Neural cell (in vitro differentiated cells): ENCODE data around the gene HOXA7. TPM values are rescaled to one million over a fixed set of nuclear protein-coding genes. Genes with fewer than 3 reads are reported as not detected.

Experiments used
- H2AFZ ChIP-seq: fragments of 200-600, 300-800 bp; sonication (generic), shearing (Covaris generic); 2 replicates; pipeline ENCODE4 v1.6.0; 2014; ENCODE audit warnings: low read depth, mild to moderate bottlenecking, antibody characterized with exemption, low read length, moderate library complexity
- H3F3A ChIP-seq: fragments of 200-600 bp; shearing (Covaris generic); 2 replicates; pipeline ENCODE4 v1.6.1; 2016; ENCODE audit warnings: mild to moderate bottlenecking, moderate library complexity, mixed read lengths, antibody characterized with exemption, low read length; ENCODE audit not compliant: insufficient read depth, poor library complexity, severe bottlenecking
- H3K27ac ChIP-seq: fragments of 200-600, 300-800 bp; sonication (generic), shearing (Covaris generic); 2 replicates; pipeline ENCODE4 v1.5.1; 2014; ENCODE audit warnings: mild to moderate bottlenecking, low read length, moderate library complexity
- H3K27me3 ChIP-seq: fragments of 300-800, 200-600 bp; sonication (generic), shearing (Covaris generic); 2 replicates; pipeline ENCODE4 v1.6.0; 2014; ENCODE audit warnings: mild to moderate bottlenecking, low read depth, low read length, moderate library complexity; ENCODE audit not compliant: insufficient read depth
- H3K36me3 ChIP-seq: fragments of 300-800, 200-600 bp; sonication (generic), shearing (Covaris generic); 2 replicates; pipeline ENCODE4 v1.5.1; 2014; ENCODE audit warnings: mild to moderate bottlenecking, antibody characterized with exemption, low read length, moderate library complexity; ENCODE audit not compliant: insufficient read depth
- H3K4me2 ChIP-seq: fragments of 300-800, 200-600 bp; sonication (generic), shearing (Covaris generic); 2 replicates; pipeline ENCODE4 v1.6.0; 2014; ENCODE audit warnings: mild to moderate bottlenecking, low read length
- H3K4me3 ChIP-seq: fragments of 300-800, 200-600 bp; sonication (generic), shearing (Covaris generic); 2 replicates; pipeline ENCODE4 v1.5.1; 2014; ENCODE audit warnings: mild to moderate bottlenecking, low read length, moderate library complexity
- H3K79me2 ChIP-seq: fragments of 200-600 bp; shearing (Covaris generic); replicated peaks from 2 replicates; pipeline ENCODE4 v1.6.0; 2014; ENCODE audit warnings: mild to moderate bottlenecking, low read length, moderate library complexity; ENCODE audit not compliant: insufficient read depth
- H3K9ac ChIP-seq: fragments of 300-800, 200-600 bp; sonication (generic), shearing (Covaris generic); 2 replicates; pipeline ENCODE4 v1.6.1; 2016; ENCODE audit warnings: mild to moderate bottlenecking, low read length, mixed read lengths
- H3K9me2 ChIP-seq: fragments of 200-600 bp; shearing (Covaris generic); 2 replicates; pipeline ENCODE4 v1.6.1; 2016; ENCODE audit warnings: mild to moderate bottlenecking, low read length, mixed read lengths; ENCODE audit not compliant: insufficient read depth
- H3K9me3 ChIP-seq: fragments of 200-600, 300-800 bp; sonication (generic), shearing (Covaris generic); 2 replicates; pipeline ENCODE4 v1.6.1; 2016; ENCODE audit warnings: mild to moderate bottlenecking, mixed run types, low read length, moderate library complexity, mixed read lengths
- H4K20me1 ChIP-seq: fragments of 200-600 bp; shearing (Covaris generic); 2 replicates; pipeline ENCODE4 v1.6.1; 2016; ENCODE audit warnings: mild to moderate bottlenecking, mixed run types; ENCODE audit not compliant: insufficient read depth
- EP300 ChIP-seq: fragments of 450-650 bp; conservative IDR thresholded peaks from 2 replicates; pipeline ENCODE4 v1.6.1; 2014; ENCODE audit warnings: antibody characterized with exemption, mild to moderate bottlenecking, moderate library complexity; ENCODE audit not compliant: poor library complexity, severe bottlenecking
- EZH2 ChIP-seq: fragments of 200-600, 300-800 bp; shearing (Covaris generic), sonication (generic); IDR thresholded peaks from 2 replicates; pipeline ENCODE4 v1.6.1; 2014; ENCODE audit warnings: antibody characterized with exemption, low read length, borderline replicate concordance, mild to moderate bottlenecking; ENCODE audit not compliant: insufficient read depth, poor library complexity, severe bottlenecking
- MXI1 ChIP-seq: fragments of 450-650 bp; conservative IDR thresholded peaks from 2 replicates; pipeline ENCODE4 v1.6.1; 2014; ENCODE audit warnings: antibody characterized with exemption, mild to moderate bottlenecking; ENCODE audit not compliant: poor library complexity, severe bottlenecking
- POLR2AphosphoS5 ChIP-seq: IDR thresholded peaks from 2 replicates; pipeline ENCODE4 v1.6.1; 2012
- RAD21 ChIP-seq: fragments of 450-650 bp; conservative IDR thresholded peaks from 2 replicates; pipeline ENCODE4 v1.6.1; 2014; ENCODE audit warnings: antibody characterized with exemption, mild to moderate bottlenecking, moderate library complexity
- SMC3 ChIP-seq: fragments of 450-650 bp; conservative IDR thresholded peaks from 2 replicates; pipeline ENCODE4 v1.6.1; 2014; ENCODE audit warnings: antibody characterized with exemption, mild to moderate bottlenecking, moderate library complexity; ENCODE audit not compliant: poor library complexity
- TAF1 ChIP-seq: IDR thresholded peaks from 2 replicates; pipeline ENCODE4 v1.6.1; 2012; ENCODE audit warnings: low read depth
- polyA plus RNA-seq: library from polyadenylated mRNA; depleted of rRNA; stranded (reverse); fragments of >200 nt; gene quantifications from 2 replicates; pipeline ENCODE4 v1.2.3, GENCODE V29; 2014
- TF ChIP-seq, protein P1 (sequence below): fragments of 450-650 bp; IDR thresholded peaks from 2 replicates; pipeline ENCODE4 v1.5.1; 2014; ENCODE audit warnings: antibody characterized with exemption, mild to moderate bottlenecking, moderate library complexity; ENCODE audit not compliant: poor library complexity, severe bottlenecking
- TF ChIP-seq, protein P2 (sequence below): IDR thresholded peaks from 2 replicates; pipeline ENCODE4 v1.6.1; 2012; ENCODE audit warnings: borderline replicate concordance

HOXA7 gene
- polyA plus RNA-seq, 1 donor from 2014 or later, result not detected

DNA sequence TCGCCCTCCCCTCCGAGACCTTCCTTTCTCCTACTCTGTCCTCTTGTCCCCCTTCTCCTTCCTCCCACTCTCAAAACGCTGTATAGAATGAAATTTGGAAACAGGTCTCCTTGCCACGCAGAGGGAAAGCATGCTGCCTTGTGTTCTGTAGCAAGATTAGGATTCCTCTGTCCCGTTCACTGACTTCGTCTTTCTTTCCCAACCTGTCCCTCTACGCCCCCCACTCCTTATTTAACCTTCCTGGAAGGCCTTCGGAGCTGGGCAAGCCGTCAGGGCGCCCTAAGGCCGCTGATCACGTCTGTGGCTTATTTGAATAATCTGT is 7.5 kb upstream of the HOXA7 start:
- Histone ChIP-seq H3K4me3 (no peak overlapping the region), H3K27me3 (peaks cover 99% of the 10 kb centered on the region), H3K79me2 (no peaks in the 10 kb centered on the region), H3K9ac (no peak overlapping the region), H3F3A (no peaks in the 10 kb centered on the region), H3K4me2 (no peak overlapping the region), H3K36me3 (no peaks in the 10 kb centered on the region), H2AFZ (no peak overlapping the region), H3K9me3 (peaks cover 22% of the 10 kb centered on the region), H4K20me1 (no peaks in the 10 kb centered on the region), H3K27ac (no peak overlapping the region), H3K9me2 (no peaks in the 10 kb centered on the region)
- TF ChIP-seq SMC3 (no peak), RAD21 (no peak), TAF1 (no peak), MXI1 (no peak), POLR2AphosphoS5 (no peak), EZH2 (no peak), EP300 (no peak)
- TF ChIP-seq, protein P1, sequence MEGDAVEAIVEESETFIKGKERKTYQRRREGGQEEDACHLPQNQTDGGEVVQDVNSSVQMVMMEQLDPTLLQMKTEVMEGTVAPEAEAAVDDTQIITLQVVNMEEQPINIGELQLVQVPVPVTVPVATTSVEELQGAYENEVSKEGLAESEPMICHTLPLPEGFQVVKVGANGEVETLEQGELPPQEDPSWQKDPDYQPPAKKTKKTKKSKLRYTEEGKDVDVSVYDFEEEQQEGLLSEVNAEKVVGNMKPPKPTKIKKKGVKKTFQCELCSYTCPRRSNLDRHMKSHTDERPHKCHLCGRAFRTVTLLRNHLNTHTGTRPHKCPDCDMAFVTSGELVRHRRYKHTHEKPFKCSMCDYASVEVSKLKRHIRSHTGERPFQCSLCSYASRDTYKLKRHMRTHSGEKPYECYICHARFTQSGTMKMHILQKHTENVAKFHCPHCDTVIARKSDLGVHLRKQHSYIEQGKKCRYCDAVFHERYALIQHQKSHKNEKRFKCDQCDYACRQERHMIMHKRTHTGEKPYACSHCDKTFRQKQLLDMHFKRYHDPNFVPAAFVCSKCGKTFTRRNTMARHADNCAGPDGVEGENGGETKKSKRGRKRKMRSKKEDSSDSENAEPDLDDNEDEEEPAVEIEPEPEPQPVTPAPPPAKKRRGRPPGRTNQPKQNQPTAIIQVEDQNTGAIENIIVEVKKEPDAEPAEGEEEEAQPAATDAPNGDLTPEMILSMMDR, result no peak
- TF ChIP-seq, protein P2, sequence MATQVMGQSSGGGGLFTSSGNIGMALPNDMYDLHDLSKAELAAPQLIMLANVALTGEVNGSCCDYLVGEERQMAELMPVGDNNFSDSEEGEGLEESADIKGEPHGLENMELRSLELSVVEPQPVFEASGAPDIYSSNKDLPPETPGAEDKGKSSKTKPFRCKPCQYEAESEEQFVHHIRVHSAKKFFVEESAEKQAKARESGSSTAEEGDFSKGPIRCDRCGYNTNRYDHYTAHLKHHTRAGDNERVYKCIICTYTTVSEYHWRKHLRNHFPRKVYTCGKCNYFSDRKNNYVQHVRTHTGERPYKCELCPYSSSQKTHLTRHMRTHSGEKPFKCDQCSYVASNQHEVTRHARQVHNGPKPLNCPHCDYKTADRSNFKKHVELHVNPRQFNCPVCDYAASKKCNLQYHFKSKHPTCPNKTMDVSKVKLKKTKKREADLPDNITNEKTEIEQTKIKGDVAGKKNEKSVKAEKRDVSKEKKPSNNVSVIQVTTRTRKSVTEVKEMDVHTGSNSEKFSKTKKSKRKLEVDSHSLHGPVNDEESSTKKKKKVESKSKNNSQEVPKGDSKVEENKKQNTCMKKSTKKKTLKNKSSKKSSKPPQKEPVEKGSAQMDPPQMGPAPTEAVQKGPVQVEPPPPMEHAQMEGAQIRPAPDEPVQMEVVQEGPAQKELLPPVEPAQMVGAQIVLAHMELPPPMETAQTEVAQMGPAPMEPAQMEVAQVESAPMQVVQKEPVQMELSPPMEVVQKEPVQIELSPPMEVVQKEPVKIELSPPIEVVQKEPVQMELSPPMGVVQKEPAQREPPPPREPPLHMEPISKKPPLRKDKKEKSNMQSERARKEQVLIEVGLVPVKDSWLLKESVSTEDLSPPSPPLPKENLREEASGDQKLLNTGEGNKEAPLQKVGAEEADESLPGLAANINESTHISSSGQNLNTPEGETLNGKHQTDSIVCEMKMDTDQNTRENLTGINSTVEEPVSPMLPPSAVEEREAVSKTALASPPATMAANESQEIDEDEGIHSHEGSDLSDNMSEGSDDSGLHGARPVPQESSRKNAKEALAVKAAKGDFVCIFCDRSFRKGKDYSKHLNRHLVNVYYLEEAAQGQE, result no peak

DNA sequence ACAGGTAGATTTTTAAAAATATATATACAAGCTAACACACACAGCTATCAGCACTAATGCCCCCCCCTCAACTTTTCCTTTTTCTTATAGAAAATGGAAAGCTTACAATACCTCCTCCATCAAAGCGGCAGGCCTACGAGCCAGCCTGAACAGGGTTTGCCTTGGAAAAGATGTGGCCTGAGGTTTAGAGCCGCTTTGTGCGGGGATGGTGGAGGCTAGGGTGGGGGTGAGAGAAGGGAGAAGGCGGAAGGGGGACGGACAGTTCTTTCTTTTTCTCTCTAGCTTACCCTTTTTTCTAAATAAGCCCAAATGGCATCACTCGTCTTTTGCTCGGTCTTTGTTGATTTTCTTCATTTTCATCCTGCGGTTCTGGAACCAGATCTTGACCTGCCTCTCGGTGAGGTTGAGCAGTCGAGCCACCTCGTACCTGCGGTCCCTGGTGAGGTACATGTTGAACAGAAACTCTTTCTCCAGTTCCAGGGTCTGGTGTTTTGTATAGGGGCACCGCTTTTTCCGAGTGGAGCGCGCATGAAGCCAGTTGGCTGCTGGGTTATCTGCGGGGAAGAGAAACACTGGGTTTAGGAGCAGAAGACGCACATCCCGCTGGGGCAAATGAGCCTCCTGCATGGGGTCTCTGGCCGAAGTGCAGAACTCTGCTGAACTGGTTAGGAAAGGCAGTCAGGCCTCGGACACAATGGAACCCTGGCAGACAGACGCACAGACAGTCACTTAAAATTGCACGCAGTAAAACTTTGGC is 7.0 kb upstream of the HOXA7 start:
- Histone ChIP-seq H3K79me2 (no peaks in the 10 kb centered on the region), H3K27ac (no peak overlapping the region), H4K20me1 (no peaks in the 10 kb centered on the region), H3K36me3 (no peaks in the 10 kb centered on the region), H3K4me3 (no peak overlapping the region), H2AFZ (no peak overlapping the region), H3F3A (no peaks in the 10 kb centered on the region), H3K4me2 (no peak overlapping the region), H3K27me3 (peaks cover 99% of the 10 kb centered on the region), H3K9me3 (peaks cover 24% of the 10 kb centered on the region), H3K9me2 (no peaks in the 10 kb centered on the region), H3K9ac (no peak overlapping the region)
- TF ChIP-seq SMC3, result no peak
- no peak for TF ChIP-seq MXI1
- TF ChIP-seq POLR2AphosphoS5, result no peak
- no peak for TF ChIP-seq RAD21
- no peak for TF ChIP-seq TAF1
- TF ChIP-seq EP300, result no peak
- no peak for TF ChIP-seq EZH2
- TF ChIP-seq, protein P2, result no peak
- TF ChIP-seq, protein P1, result no peak
